CD4-positive, alpha-beta T cell treated with Interferon alpha-2 for 1 hour (primary cell): ENCODE measurements around the gene ATG7.
A peak's percentile ranks its signal among the peaks of the same experiment; 100 is the strongest.
"Not testable (repeated sequence)": the region's sequence is repeated elsewhere in the genome, so short reads cannot be mapped to it uniquely, and the experiment has no call there.

Source experiments
- DNase-seq, 2 donors: peaks; one replicate each; pipeline ENCODE4 v3.0.0-alpha.2; 2020 to 2022

ATG7 gene

GRCh38 chr3:11580645-11581044 is 308.4 kb downstream of the ATG7 start:
- no peak for DNase-seq

DNA sequence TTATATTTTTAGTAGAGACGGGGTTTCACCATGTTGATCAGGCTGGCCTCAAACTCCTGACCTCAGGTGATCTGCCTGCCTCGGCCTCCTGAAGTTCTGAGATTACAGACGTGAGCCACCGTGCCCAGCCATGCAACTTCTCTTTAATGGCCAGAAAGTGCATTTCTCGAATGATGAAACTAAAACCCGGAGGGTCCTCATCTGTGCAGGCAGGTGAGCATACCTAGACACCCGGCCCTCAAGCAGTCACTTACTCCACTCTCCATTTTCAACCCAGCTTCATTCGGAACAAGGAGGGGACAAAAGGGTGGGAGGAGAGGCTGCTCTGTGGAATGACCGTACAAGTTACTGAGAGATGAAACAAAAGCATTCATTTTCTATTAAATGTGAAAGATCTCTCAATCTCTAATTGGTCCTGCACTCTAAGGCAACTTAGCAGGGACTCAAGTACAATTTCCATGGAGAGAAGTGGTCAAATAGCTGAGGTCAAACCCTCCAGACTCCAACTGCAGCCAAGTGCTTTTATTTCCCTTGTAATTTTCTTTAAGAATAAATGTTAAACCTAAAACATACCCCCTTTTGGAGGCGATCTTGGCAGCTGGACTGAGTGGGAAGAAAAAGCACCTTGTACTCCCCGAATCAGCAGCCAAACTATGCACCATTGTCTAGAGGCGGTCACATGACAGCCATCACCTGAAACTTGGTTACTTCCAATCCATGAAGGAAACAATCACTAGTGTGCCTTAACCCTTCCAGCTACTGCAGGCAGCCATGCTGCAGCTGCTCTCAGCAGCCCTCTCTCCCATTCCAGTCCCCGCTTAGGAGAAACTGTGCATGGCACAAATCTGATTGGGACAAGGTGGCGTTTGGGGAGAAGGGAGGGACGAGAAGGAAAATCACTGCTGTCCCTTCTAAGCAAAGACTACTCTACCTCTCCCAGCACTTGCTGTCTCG is 309.3 kb downstream of the ATG7 start:
- no peak for DNase-seq

GRCh38 chr3:11582191-11582968 is 310.2 kb downstream of the ATG7 start:
- DNase-seq = no peak

DNA sequence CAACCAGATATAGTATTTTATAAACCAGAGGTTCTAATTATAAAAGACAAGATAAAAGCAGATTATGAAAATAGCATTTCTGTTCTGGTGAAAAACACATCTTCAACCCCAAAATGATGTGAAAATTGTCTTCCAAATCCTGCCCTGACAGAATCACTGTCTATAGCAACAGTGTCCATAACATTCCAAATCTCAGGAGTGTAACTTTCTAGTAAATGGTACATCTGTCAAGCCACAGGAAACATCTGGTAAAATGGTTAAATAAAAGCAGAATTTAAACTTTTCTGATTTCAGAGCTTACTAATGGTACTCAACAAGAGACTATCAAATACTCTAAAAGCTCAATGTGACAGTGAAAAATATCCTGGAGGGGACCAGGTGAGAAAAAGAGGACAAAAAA is 311.0 kb downstream of the ATG7 start:
- DNase-seq = no peak

- DNase-seq = no peak
These were observed 311.4 kb downstream of the ATG7 start for GRCh38 chr3:11583638-11584046.

DNA sequence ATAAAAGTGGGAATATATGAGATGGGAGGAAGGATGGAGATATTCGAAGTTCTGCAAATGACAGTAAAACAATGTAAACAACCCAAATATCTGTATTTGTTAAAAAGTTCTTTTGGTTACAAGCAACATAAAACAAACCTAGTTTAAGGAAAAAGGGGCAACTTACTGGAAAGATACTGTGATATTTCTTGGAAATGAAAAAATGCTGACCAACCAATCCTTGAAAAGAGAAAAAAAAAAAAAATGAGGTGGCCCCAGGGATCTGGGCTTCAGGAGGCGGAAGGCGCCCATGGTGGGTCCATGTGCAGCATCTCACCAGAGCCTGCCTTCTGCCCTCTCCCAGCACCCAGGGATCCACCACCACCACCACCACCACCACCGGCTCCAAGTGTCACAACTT is 312.4 kb downstream of the ATG7 start:
- DNase-seq = no peak

GRCh38 chr3:11587766-11588165 is 315.6 kb downstream of the ATG7 start:
- DNase-seq = no peak

GRCh38 chr3:11588338-11588737 is 316.1 kb downstream of the ATG7 start:
- no peak for DNase-seq

- no peak for DNase-seq
These were observed 316.6 kb downstream of the ATG7 start for GRCh38 chr3:11588755-11589154.

- no peak for DNase-seq
These were observed 317.5 kb downstream of the ATG7 start for GRCh38 chr3:11589706-11590105.

DNA sequence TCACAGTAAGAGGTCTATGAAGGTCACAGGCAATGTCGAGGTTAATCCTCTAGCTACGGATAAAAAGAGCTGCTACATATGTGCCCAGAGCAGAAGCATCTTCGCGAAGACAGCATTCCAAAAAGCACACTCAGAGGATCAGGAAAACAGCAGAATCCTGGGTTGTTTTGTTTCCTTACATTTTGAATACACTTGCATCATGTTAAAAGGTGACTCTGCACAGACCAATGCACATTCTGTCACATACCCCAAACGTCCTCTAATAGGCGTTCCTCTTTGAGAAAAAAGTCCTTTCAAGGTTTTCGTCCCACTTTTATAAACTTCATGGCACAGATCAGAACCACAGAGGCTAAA is 318.8 kb downstream of the ATG7 start:
- no peak for DNase-seq

GRCh38 chr3:11591391-11592282 is 319.4 kb downstream of the ATG7 start:
- DNase-seq = no peak

GRCh38 chr3:11592445-11593298 is 320.5 kb downstream of the ATG7 start:
- no peak for DNase-seq

DNA sequence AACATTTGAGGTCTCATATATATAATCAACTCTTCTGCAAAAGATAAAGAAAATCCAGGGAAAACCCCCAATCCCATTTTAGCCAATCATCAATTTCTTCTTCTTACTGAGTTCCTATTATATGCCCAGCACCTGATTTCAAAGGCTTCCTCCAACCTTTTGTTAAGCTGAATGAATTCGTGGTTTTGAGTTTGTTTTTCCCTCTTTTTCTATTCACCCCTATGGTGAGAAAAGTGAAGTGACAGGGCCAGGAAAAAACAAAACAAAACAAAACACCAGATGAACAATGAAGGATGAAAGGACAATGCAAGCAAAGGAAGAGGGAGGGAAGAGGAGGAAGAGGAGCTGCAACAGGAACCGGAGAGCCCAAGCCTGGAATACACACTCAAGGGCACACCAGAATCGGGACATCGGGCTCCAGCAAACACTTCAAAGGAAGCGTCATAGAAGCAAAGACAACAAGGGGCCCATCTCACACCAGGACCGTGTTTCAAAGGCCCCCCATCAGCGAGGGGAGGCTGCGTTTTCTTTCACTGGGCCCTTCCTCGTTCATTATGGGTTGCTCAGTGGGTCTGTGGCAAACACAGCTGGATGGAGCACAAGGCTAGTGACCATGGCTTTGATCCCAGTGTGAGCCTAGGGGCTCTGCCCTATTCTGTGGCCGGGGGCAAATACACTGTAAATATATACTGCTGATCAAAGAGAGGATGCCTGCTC is 321.3 kb downstream of the ATG7 start:
- DNase-seq = no peak

DNA sequence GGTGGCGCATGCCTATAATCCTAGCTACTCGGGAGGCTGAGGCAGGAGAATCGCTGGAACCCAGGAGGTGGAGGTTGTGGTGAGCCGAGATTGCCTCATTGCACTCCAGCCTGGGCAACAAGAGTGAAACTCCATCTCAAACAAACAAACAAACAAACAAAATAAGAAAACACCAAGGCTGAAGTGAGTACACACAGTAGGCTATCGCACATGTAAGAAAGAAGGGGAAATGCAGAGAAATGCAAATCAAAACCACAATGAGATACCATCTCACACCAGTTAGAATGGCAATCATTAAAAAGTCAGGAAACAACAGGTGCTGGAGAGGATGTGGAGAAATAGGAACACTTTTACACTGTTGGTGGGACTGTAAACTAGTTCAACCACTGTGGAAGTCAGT is 322.8 kb downstream of the ATG7 start:
- not testable (repeated sequence) for DNase-seq

- DNase-seq = no peak
These were observed 324.2 kb downstream of the ATG7 start for GRCh38 chr3:11596387-11596786.

DNA sequence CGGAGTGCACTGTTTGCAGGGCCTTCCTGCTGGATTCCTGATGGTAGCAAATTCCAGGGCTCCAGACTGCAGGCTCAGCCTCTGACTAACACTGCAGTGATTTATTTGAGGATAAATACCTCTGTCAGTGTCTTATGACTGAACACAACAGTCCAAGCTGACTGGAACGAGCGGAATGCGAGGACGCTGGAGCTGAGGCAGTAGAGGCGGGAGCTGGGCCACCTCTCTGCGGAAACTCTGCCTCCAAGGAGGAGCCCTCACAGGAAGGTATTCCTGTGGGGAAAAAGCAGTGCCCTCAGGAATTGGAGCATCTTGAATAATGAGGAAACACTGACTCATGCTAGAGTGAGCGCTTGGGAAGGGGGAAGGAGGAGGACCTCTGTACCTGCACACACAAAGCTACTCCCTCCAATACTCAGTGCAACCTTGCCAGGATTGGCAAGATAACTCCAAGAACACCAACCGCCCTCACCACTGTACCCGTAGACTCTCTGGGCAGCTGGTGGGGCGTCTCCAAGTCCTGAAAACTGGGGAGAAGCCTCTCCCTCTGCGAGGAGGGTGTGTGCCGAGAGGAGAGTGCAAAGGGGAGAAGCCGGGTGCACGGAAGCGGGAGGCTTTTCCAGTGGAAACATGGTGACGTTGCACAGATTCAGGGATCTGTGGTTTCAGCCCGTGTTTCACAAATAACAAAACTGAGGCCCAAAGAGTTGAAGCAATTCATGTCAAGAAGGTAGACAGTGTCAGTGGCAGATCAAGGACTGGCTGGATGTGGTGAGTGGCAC is 328.5 kb downstream of the ATG7 start:
- DNase-seq = no peak

- peak in 1 of 2 donors; percentile 38 for DNase-seq
These were observed 329.4 kb downstream of the ATG7 start for GRCh38 chr3:11601446-11602238.

GRCh38 chr3:11602239-11602840 is 330.1 kb downstream of the ATG7 start:
- no peak for DNase-seq
